Epidermal melanocyte (primary cell): ENCODE results near the gene RAB34.
"Not testable (repeated sequence)": the region's sequence is repeated elsewhere in the genome, so short reads cannot be mapped to it uniquely, and the experiment has no call there.

Experiments
- DNase-seq: peaks from one replicate; pipeline ENCODE4 v3.0.0; 2011; ENCODE audit warnings: low spot score; ENCODE audit not compliant: insufficient read length

Gene RAB34

DNA sequence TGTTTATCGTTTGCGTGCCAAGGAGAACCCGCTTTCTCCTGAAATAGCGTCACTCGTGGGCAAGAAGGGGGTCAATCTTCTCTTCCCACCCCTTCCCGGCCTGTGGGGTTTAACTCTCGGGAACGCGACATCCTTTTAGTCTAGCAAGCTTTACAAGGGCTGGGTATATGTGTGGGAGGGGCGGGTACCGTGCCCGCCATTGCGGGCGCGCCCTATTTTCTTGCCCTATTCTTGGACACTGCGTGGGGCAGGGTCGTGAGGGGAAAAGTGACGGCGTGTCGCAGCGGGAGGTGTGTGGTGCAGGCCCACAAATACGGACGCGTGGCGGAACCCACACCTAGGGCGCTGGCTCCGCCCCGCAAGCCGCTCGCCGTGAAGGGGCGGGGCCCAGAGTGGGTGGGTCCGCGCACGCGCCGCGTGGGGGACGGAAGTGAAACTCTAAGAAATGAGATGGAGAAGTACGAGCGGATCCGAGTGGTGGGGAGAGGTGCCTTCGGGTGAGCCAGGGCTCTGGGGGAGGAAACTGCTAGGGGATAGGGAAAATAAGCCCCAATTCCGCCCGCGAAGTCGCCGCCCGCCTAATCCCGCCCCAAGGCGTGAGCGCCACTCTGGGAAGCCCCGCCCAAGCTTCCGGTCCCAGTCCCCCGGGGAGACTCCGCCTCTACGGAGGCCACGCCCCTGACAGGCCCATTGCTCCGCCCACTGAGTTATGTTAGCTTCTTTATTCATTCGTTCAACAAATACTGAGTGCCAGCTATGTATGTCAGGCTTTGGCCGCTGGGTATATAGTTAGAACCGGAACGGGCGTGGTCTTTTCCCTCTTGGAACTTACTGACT lies 10.9 kb upstream of the RAB34 start, which contains the start of gene NEK8:
NEK8 (plus strand) TSS at position 425 of the 837 bp plus-strand sequence; CDS start at position 451, 26 bp downstream.
- DNase-seq, result peak; percentile 93

DNA sequence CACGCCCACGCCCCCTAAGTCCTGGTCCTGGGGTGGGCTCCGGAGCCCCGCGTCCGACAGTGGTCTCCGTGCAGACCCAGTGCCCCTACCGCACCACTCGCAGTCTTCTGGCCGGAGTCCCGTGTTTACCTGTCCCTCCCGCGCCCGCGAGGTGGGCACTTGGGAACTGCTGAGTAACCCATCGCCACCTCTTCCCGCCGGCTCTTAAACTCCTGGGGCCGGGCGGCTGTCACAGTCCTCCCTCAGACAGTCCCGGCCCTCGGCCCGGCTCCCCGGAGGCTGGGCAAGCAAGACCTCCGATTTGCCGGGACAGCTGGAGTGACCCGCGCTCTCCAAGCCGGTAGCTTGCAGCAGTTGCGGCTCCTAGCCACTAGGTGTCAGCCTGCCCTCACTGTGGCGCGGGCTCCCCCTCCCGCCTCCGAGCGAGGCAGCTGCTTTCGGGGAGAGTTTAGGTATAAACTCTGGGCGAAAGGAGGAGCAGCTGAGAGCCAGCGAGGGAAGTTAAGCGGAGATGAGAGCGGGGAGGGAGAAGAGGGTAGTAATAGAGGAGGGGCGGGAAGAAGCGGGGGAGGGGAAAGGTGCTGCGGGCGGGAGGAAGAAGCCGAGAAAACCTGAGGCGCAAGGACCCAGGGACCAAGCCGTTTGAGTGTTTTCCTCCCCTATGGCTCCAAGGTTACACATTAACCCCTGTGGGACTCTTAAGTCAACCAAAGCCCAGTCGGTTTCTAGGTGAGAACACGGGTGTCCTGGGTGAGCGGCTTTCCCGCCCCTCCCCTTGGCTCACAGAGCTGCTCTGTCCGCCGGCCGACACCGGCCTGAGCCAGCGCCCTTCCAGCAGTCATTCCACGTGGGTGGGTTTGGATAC lies 9.2 kb upstream of the RAB34 start:
- peak; percentile 87 for DNase-seq

GRCh38 chr17:28726226-28726626 lies 8.6 kb upstream of the RAB34 start, which contains the start of gene TLCD1:
TSS of gene TLCD1 (minus strand) at chr17:28726233. CDS start at chr17:28726097, 136 bp downstream.
- DNase-seq, result peak; percentile 77

GRCh38 chr17:28725660-28726225 lies 8.1 kb upstream of the RAB34 start:
- DNase-seq, result peak; percentile 16

DNA sequence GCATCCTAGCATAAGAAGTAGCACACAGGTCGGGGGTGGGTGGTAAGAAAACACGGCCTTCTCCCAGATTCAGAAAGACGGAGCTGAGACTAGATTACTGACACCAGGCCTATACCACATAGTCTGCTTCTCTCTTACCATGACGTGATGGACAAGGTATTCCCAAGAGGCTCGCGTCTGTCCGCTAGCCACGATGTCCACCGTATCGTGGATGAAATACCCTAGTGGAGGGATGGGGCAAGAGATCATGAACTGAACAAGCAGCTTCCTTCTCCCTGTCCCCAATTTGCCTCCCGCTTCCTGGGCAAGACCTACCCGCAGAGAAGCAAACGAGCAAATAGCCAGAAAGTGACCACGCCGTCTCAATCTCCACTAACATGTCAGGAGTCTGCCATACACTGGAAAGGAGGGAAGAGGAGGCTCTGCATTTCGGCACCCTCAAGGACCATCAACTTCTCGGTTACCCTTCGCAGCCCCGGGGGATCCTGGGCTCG lies 7.5 kb upstream of the RAB34 start:
- no peak for DNase-seq

DNA sequence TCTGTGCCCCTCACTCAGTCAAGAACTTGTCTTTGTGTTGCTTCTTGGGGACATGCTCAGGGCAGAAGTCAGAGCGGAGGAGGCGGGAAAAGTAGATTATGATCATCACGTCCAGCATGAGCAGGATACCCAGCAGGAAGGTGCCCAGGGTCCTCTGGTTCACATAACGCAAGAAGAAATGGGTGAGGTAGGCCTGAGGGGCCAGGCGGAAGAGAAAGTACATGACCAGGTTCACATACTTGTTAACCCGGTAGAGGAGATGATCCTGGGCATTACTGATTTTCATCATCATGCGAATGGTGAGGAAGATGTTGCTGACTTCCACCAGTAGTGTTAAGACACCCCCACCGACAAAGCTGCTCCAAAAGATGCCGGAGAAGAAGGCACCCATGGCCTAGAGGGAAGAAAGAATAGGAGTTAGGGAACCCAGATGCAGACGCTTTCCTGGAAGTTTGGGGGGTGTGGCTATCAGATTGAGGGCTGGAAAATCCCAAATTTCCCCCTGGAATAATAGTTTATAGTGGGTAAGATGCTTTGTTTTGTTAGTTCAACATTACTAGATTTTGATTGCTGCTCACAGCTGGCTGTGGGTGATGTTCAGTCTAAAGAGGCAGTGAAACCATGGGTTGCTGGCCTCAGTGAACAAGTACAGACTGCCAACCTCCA lies 7.0 kb upstream of the RAB34 start:
- no peak for DNase-seq

- DNase-seq, result peak; percentile 5
These were observed 6.3 kb upstream of the RAB34 start for GRCh38 chr17:28723836-28724499.

- no peak for DNase-seq
These were observed 5.6 kb upstream of the RAB34 start for GRCh38 chr17:28723159-28723835.

DNA sequence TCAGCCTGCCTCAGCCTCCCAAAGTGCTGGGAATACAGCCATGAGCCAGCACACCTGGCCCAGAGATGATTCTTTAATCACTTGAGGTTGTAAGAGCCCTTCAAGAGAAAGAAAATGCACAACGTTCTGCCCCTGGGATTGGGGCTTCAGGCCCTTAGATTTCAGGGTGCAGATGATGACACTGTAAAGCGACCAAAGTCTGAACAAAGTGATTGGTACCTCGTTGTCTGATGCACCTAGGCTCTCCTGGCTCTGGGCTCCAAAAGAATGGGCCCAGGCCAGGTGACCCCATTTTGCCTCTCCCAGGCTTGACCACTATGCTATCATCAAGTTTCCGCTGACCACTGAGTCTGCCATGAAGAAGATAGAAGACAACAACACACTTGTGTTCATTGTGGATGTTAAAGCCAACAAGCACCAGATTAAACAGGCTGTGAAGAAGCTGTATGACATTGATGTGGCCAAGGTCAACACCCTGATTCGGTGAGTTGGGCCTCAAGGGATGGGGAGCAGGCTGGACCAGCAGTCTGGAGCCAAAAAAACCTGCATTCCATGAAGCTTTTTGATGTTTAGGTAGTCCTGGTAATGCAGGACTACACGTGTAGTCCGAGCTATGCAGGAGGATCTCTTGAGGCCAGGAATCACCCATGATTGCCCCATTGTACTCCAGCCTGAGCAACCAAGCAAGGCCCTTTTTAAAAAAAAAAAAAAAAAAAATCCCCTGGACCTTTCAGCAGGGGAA lies 4.9 kb upstream of the RAB34 start:
- DNase-seq, result no peak

- not testable (repeated sequence) for DNase-seq
These were observed 3.3 kb upstream of the RAB34 start for GRCh38 chr17:28720997-28721329.

GRCh38 chr17:28720247-28720996 lies 2.8 kb upstream of the RAB34 start:
- no peak for DNase-seq

GRCh38 chr17:28719021-28719433 lies 1.4 kb upstream of the RAB34 start:
- no peak for DNase-seq

- DNase-seq, result no peak
These were observed 809 bp upstream of the RAB34 start for GRCh38 chr17:28718333-28719020.

GRCh38 chr17:28716740-28717577 lies 709 bp downstream of the RAB34 start:
- DNase-seq, result no peak

- DNase-seq, result no peak
These were observed 2.5 kb downstream of the RAB34 start for GRCh38 chr17:28715217-28715616.

DNA sequence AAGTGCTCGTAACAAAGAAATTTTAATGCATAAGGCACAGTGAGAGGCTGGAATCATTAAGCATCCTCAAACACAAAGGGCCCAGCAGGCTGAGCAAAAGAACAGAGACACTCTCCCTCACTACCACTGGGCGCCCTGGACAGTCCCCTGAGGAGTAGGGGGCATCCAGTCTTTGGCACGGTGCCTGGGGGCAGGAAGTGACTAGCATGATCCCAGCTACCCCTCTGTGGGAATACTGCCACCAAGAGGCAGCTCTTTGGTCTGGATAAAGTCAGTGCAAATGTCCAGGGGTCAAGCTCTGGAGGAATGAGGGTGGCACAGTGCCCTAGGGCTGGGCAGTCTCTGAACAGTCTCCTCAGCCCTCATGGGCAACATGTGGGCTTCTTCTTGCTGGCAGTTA lies 3.4 kb downstream of the RAB34 start:
- no peak for DNase-seq
